ENCODE data around the gene COL23A1. TPM values are rescaled to one million over a fixed set of nuclear protein-coding genes. Genes with fewer than 3 reads are reported as not detected.

COL23A1 gene
- total and polyA plus RNA-seq, 8 donors: 0.06 to 0.68 (median 0.33) TPM; not detected in 2

- ATAC-seq (no peak), FAIRE-seq (no peak), DNase-seq (peak in 2 of 6 donors; percentile 3 to 43)
- Histone ChIP-seq H3K4me1 (no peaks in the 10 kb centered on the region), H3K36me3 (no peaks in the 10 kb centered on the region), H3K27ac (no peak overlapping the region), H3K27me3 (peaks cover 0 to 4% (median 0%) of the 10 kb centered on the region in 4 donors), H3K9me3 (no peaks in the 10 kb centered on the region), H3K4me3 (no peak overlapping the region)
- intact Hi-C loops (cut with DNase I): no loop called here
- WGBS, 2 donors: 71 to 81% methylated on average over 19 of the region's 19 CpGs
- TF ChIP-seq CTCF (IDR thresholded peaks at IDR 0.05): no peak
Measured at GRCh38 chr5:178285399-178286225, 304.6 kb downstream of the COL23A1 start.

- intact Hi-C loops (cut with DNase I): no loop called here
- no peaks in the 10 kb centered on the region for H3K36me3 ChIP-seq
- FAIRE-seq: no peak
- H3K9me3 ChIP-seq: no peaks in the 10 kb centered on the region
- peak in 2 of 6 donors; percentile 7 to 15 for DNase-seq
- no peak overlapping the region for H3K4me3 ChIP-seq
- ATAC-seq: no peak
- no peaks in the 10 kb centered on the region for H3K4me1 ChIP-seq
- no peak for TF ChIP-seq CTCF (IDR thresholded peaks at IDR 0.05)
- no peak overlapping the region for H3K27ac ChIP-seq
- 70 to 77% methylated on average over 7 of the region's 7 CpGs for WGBS, 2 donors
- H3K27me3 ChIP-seq: peaks cover 0 to 4% (median 0%) of the 10 kb centered on the region in 4 donors
Measured at GRCh38 chr5:178284996-178285395, 305.2 kb downstream of the COL23A1 start.

GRCh38 chr5:178284093-178284675, 306.0 kb downstream of the COL23A1 start:
- intact Hi-C loops (cut with DNase I): no loop called here
- FAIRE-seq (no peak), DNase-seq (no peak), ATAC-seq (no peak)
- Histone ChIP-seq H3K4me3 (no peak overlapping the region), H3K27me3 (peaks cover 0 to 4% (median 0%) of the 10 kb centered on the region in 4 donors), H3K4me1 (no peaks in the 10 kb centered on the region), H3K27ac (no peak overlapping the region), H3K36me3 (no peaks in the 10 kb centered on the region), H3K9me3 (no peaks in the 10 kb centered on the region)
- WGBS, 2 donors: 34 to 42% methylated on average over 3 of the region's 3 CpGs
- TF ChIP-seq CTCF (IDR thresholded peaks at IDR 0.05): peak; percentile 9 to 46 (median 43)

GRCh38 chr5:178283520-178283919, 306.7 kb downstream of the COL23A1 start:
- ATAC-seq (no peak), FAIRE-seq (no peak)

More at GRCh38 chr5:178283520-178283919, 306.7 kb downstream of the COL23A1 start:
- intact Hi-C loops (cut with DNase I): no loop called here
- H3K27me3 ChIP-seq: peaks cover 0 to 4% (median 0%) of the 10 kb centered on the region in 4 donors
- H3K4me3 ChIP-seq: no peak overlapping the region
- no peak for DNase-seq
- no peak for TF ChIP-seq CTCF (IDR thresholded peaks at IDR 0.05)
- WGBS, 2 donors: 54 to 55% methylated on average over 3 of the region's 3 CpGs
- no peaks in the 10 kb centered on the region for H3K36me3 ChIP-seq
- H3K4me1 ChIP-seq: no peaks in the 10 kb centered on the region
- no peak overlapping the region for H3K27ac ChIP-seq
- H3K9me3 ChIP-seq: no peaks in the 10 kb centered on the region
